H1 (cell line): ENCODE results near the gene BAZ2B. TPM values are rescaled to one million over a fixed set of nuclear protein-coding genes. Genes with fewer than 3 reads are reported as not detected.
A peak's percentile ranks its signal among the peaks of the same experiment; 100 is the strongest.

Source experiments
- CTCF ChIA-PET: fragments of 300-600 bp; sonication (Branson Sonifier 250); formaldehyde crosslinking; loops from one replicate; lab custom pipeline; 2021; ENCODE audit not compliant: partially characterized antibody; lab: Charles Lee
- POLR2A ChIA-PET: fragments of 300-600 bp; sonication (Branson Sonifier 250); formaldehyde crosslinking; loops from one replicate; lab custom pipeline; 2021; ENCODE audit warnings: inconsistent platforms; ENCODE audit not compliant: partially characterized antibody; lab: Charles Lee
- DNase-seq, 2 experiments: peaks; one replicate each; pipeline versions ENCODE4 v3.0.0 to v3.0.0-alpha.2; 2010 to 2022; ENCODE audit warnings: low spot score in 2 of 2, low read depth in 1 of 2, mixed read lengths in 1 of 2
- FAIRE-seq: peaks from 2 replicates; lab custom pipeline; 2011; peaks lifted over from hg19 to GRCh38; lab: Jason Lieb, UNC
- H2AFZ ChIP-seq: 2 replicates; pipeline ENCODE4 v1.8.1; 2012; ENCODE audit warnings: low read length, inconsistent platforms
- H2AK5ac ChIP-seq: 2 replicates; pipeline ENCODE4 v1.6.1; 2013; ENCODE audit warnings: low read depth, low read length
- H2BK120ac ChIP-seq: replicated peaks from 2 replicates; pipeline ENCODE3; 2013; ENCODE audit warnings: low read depth, low read length, inconsistent platforms
- H2BK12ac ChIP-seq: 2 replicates; pipeline ENCODE4 v1.6.1; 2013; ENCODE audit warnings: low read depth, low read length
- H2BK15ac ChIP-seq: 2 replicates; pipeline ENCODE4 v1.6.1; 2013; ENCODE audit warnings: low read length
- H2BK20ac ChIP-seq: 2 replicates; pipeline ENCODE4 v1.6.1; 2013; ENCODE audit warnings: low read length
- H2BK5ac ChIP-seq: 2 replicates; pipeline ENCODE4 v1.6.1; 2013; ENCODE audit warnings: low read depth, low read length
- H3K14ac ChIP-seq: 2 replicates; pipeline ENCODE4 v1.6.1; 2013; ENCODE audit warnings: inconsistent platforms; ENCODE audit not compliant: insufficient read length
- H3K18ac ChIP-seq: 2 replicates; pipeline ENCODE4 v1.6.1; 2013; ENCODE audit warnings: low read length; ENCODE audit errors: extremely low read depth
- H3K23ac ChIP-seq: 2 replicates; pipeline ENCODE4 v1.6.1; 2013; ENCODE audit warnings: inconsistent platforms; ENCODE audit not compliant: insufficient read length
- H3K23me2 ChIP-seq: 2 replicates; pipeline ENCODE4 v1.6.1; 2013; ENCODE audit warnings: low read depth, low read length
- H3K27ac ChIP-seq: 2 replicates; pipeline ENCODE4 v1.6.1; 2011; ENCODE audit warnings: low read depth, low read length, inconsistent platforms
- H3K27me3 ChIP-seq, 4 experiments: replicated peaks in 1 of 4; 1 replicate in 1 of 4; 2 replicates in 3 of 4; pipeline versions ENCODE4 v1.6.1 to v1.8.1; 2011 to 2013; ENCODE audit warnings: low read length in 3 of 4, mild to moderate bottlenecking in 3 of 4, inconsistent platforms in 2 of 4, mixed read lengths in 2 of 4, moderate library complexity in 1 of 4; ENCODE audit not compliant: control insufficient read depth in 3 of 4, insufficient read depth in 3 of 4; ENCODE audit errors: extremely low read depth in 1 of 4
- H3K36me3 ChIP-seq, 4 experiments: 2 replicates each; pipeline versions ENCODE4 v1.6.1 to v1.8.1; 2011 to 2013; ENCODE audit warnings: mild to moderate bottlenecking in 4 of 4, low read length in 3 of 4, moderate library complexity in 2 of 4, control low read depth in 1 of 4, inconsistent platforms in 1 of 4; ENCODE audit not compliant: insufficient read depth in 4 of 4, control insufficient read depth in 2 of 4
- H3K4ac ChIP-seq: replicated peaks from 2 replicates; pipeline ENCODE3; 2013; ENCODE audit warnings: low read length, low read depth, mixed read lengths, inconsistent platforms; ENCODE audit not compliant: insufficient read length
- H3K4me1 ChIP-seq, 4 experiments: replicated peaks in 1 of 4; 1 replicate in 1 of 4; 2 replicates in 3 of 4; pipeline versions ENCODE4 v1.6.1 to v1.8.1; 2011 to 2013; ENCODE audit warnings: low read length in 3 of 4, inconsistent platforms in 2 of 4, mixed read lengths in 1 of 4; ENCODE audit not compliant: insufficient read depth in 4 of 4, control insufficient read depth in 3 of 4
- H3K4me2 ChIP-seq, 2 experiments: 2 replicates each; pipeline versions ENCODE4 v1.6.1 to v1.8.1; 2011 to 2013; ENCODE audit warnings: low read depth in 2 of 2, low read length in 2 of 2, control low read depth in 1 of 2, inconsistent platforms in 1 of 2, mild to moderate bottlenecking in 1 of 2; ENCODE audit not compliant: insufficient read depth in 1 of 2
- H3K4me3 ChIP-seq, 4 experiments: fragments of 200-600, 300-600 bp in 1 of 4; sonication (generic), shearing (Covaris generic), sonication (Bioruptor Twin) in 1 of 4; 2 replicates each; pipeline versions ENCODE4 v1.5.1 to v1.8.1; 2011 to 2016; ENCODE audit warnings: low read length in 4 of 4, low read depth in 3 of 4, control low read depth in 2 of 4, inconsistent platforms in 2 of 4, mild to moderate bottlenecking in 2 of 4, mixed read lengths in 1 of 4, moderate library complexity in 1 of 4; ENCODE audit not compliant: insufficient read depth in 2 of 4; ENCODE audit errors: extremely low read depth in 1 of 4
- H3K56ac ChIP-seq: replicated peaks from 2 replicates; pipeline ENCODE3; 2013; ENCODE audit warnings: low read depth, mild to moderate bottlenecking, mixed read lengths, low read length, inconsistent platforms; ENCODE audit not compliant: insufficient read length
- H3K79me1 ChIP-seq: 2 replicates; pipeline ENCODE4 v1.6.1; 2013; ENCODE audit warnings: low read depth, low read length, control low read depth
- H3K79me2 ChIP-seq, 2 experiments: 2 replicates each; pipeline versions ENCODE4 v1.6.1 to v1.8.1; 2012 to 2013; ENCODE audit warnings: low read length in 2 of 2, mild to moderate bottlenecking in 2 of 2, inconsistent platforms in 1 of 2; ENCODE audit not compliant: insufficient read depth in 2 of 2, control insufficient read depth in 1 of 2
- H3K9ac ChIP-seq, 4 experiments: replicated peaks in 1 of 4; 1 replicate in 1 of 4; 2 replicates in 3 of 4; pipeline versions ENCODE4 v1.6.1 to v1.8.1; 2011 to 2013; ENCODE audit warnings: low read depth in 3 of 4, low read length in 3 of 4, control low read depth in 2 of 4, mild to moderate bottlenecking in 2 of 4, moderate library complexity in 2 of 4, inconsistent platforms in 1 of 4; ENCODE audit errors: extremely low read depth in 1 of 4
- H3K9me3 ChIP-seq, 2 experiments: 2 replicates each; pipeline versions ENCODE4 v1.6.1 to v1.8.1; 2012 to 2013; ENCODE audit warnings: mild to moderate bottlenecking in 2 of 2, moderate library complexity in 2 of 2, control low read depth in 1 of 2, inconsistent platforms in 1 of 2, low read depth in 1 of 2, low read length in 1 of 2, mixed read lengths in 1 of 2; ENCODE audit not compliant: insufficient read depth in 2 of 2
- H4K20me1 ChIP-seq, 2 experiments: replicated peaks in 1 of 2; 2 replicates each; pipeline versions ENCODE3 to v1.8.1; 2011 to 2013; ENCODE audit warnings: inconsistent platforms in 2 of 2, low read length in 2 of 2, mild to moderate bottlenecking in 1 of 2; ENCODE audit not compliant: insufficient read depth in 2 of 2, control insufficient read depth in 1 of 2
- H4K5ac ChIP-seq: 2 replicates; pipeline ENCODE4 v1.6.1; 2013; ENCODE audit warnings: low read length, low read depth, mixed read lengths, inconsistent platforms; ENCODE audit not compliant: insufficient read length
- H4K8ac ChIP-seq: 2 replicates; pipeline ENCODE4 v1.8.0; 2013; ENCODE audit warnings: mild to moderate bottlenecking, moderate library complexity, low read length, inconsistent platforms; ENCODE audit not compliant: insufficient read depth; ENCODE audit errors: extremely low read depth
- H4K91ac ChIP-seq: replicated peaks from 2 replicates; pipeline ENCODE3; 2013; ENCODE audit warnings: low read length, mixed read lengths, inconsistent platforms; ENCODE audit not compliant: insufficient read length
- ASH2L ChIP-seq: fragments of 200-600, 300-600 bp; sonication (generic); IDR thresholded peaks from one replicate; pipeline ENCODE4 v1.7.1; 2017; ENCODE audit warnings: low read length
- RAD21 ChIP-seq, 2 experiments: IDR thresholded peaks in 1 of 2; conservative IDR thresholded peaks in 1 of 2; 2 replicates each; pipeline ENCODE4 v1.6.1; 2011; ENCODE audit warnings: low read depth in 2 of 2, low read length in 2 of 2, improper control_type of control experiment in 1 of 2, inconsistent platforms in 1 of 2, mild to moderate bottlenecking in 1 of 2, moderate library complexity in 1 of 2
- SIRT6 ChIP-seq: IDR thresholded peaks from one replicate; pipeline ENCODE4 v1.7.1; 2012; ENCODE audit warnings: low read length, inconsistent platforms
- WGBS, 2 experiments: shearing (Covaris generic) in 1 of 2; methylation state at CpG; one replicate each; pipeline versions ENCODE4 v1.1.6 to v1.1.7; 2013 to 2015; ENCODE audit warnings: low lambda C conversion rate in 2 of 2, mixed read lengths in 2 of 2, inconsistent platforms in 1 of 2, low coverage in 1 of 2, missing lambda C conversion rate in 1 of 2; ENCODE audit not compliant: insufficient replicate concordance in 2 of 2, insufficient coverage in 1 of 2, insufficient read length in 1 of 2; ENCODE audit errors: extremely low coverage in 1 of 2, missing lambda C conversion rate in 1 of 2; 5-methylcytosine and 5-hydroxymethylcytosine counted together
- polyA plus RNA-seq, 7 experiments: library from polyadenylated mRNA; depleted of rRNA in 3 of 7; stranded (reverse) in 5 of 7; unstranded in 2 of 7; fragments of >200 nt in 5 of 7; fragments of 200-250 nt in 2 of 7; gene quantifications; 1 replicate in 5 of 7; 2 replicates in 1 of 7; 4 replicates in 1 of 7; pipeline versions ENCODE4 v1.2.1 to v1.2.3, GENCODE V29; 2011 to 2013; ENCODE audit warnings: missing spikeins in 2 of 7, mixed read lengths in 2 of 7
- total RNA-seq: library from RNA; stranded (reverse); fragmentation: NEBNext Ultra II Directional; extraction: Animal tissue kit (Norgen Biotek cat#: 25700); gene quantifications from 2 replicates; pipeline ENCODE4 v1.2.1, GENCODE V29; 2021
- TF ChIP-seq, protein P1 (sequence below), 3 experiments: IDR thresholded peaks; 1 replicate in 2 of 3; 2 replicates in 1 of 3; pipeline versions ENCODE4 v1.5.1 to v1.6.1; 2011; ENCODE audit warnings: low read length in 3 of 3, mild to moderate bottlenecking in 3 of 3, inconsistent platforms in 2 of 3, low read depth in 1 of 3, moderate library complexity in 1 of 3; ENCODE audit not compliant: insufficient read depth in 1 of 3; ENCODE audit errors: control extremely low read depth in 1 of 3

Gene BAZ2B
- total and polyA plus RNA-seq, 2 of the 8 experiments (the other 6 are each of a cell fraction or from before 2014, with no cell fraction given) = 15.2 to 46.3 TPM

DNA sequence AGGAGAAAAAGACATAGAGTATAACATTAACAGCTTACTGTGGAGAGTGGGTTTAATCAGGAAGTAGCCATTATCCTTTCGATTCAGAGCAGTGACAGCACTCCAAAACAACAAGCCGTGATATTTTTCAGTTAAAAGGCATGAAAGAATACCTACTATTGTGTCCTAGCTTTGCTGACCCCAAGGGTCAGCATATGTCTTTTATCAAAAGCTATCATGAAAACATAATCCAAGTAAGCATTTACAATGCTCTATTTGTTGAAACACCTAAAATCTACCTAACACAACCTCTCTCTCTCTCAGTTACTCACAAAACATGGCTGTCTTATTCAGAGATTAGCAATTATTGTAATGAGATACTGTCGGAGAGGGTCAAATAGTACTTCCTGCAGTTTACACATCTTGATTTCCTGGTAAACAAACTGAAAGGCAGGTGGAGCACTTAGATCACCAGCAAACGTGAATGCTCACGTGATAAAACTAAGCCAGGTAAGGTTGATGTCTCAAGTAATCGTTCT, 100.0 kb downstream of the BAZ2B start:
- H3K4me2 ChIP-seq = peak overlapping the region in 1 of 2 experiments; percentile 30; a peak in 1 of 4 replicates
- no peak overlapping the region for H2BK15ac ChIP-seq
- DNase-seq (no peak), FAIRE-seq (peak; percentile 71)
- H3K4me1 ChIP-seq = peaks cover 0 to 4% (median 0%) of the 10 kb centered on the region in 4 experiments; a peak in 3 of 7 replicates
- H2BK120ac ChIP-seq = no peak overlapping the region
- no peaks in the 10 kb centered on the region for H3K23me2 ChIP-seq
- H2BK20ac ChIP-seq = no peak overlapping the region
- H2BK12ac ChIP-seq = no peak overlapping the region
- H3K79me2 ChIP-seq = peaks cover 0 to 29% of the 10 kb centered on the region in 2 experiments; a peak in 2 of 4 replicates
- H3K18ac ChIP-seq = no peak overlapping the region
- no peak overlapping the region for H2AK5ac ChIP-seq
- no peak overlapping the region for H3K9ac ChIP-seq
- WGBS, 2 experiments = 45% methylated on average over 6 of the region's 6 CpGs; no CpG with 5 or more reads in 1 of the 2 experiments
- 0 out of 2 replicates have a peak overlapping the region, but pooled peaks have one; percentile 11 for H3K27ac ChIP-seq
- CTCF ChIA-PET = interaction anchor here (0.9 kb wide), 1 partner anchor 24 kb away, joined by 3 read pairs; no protein-coding TSS in a partner anchor
- no peak overlapping the region for H2AFZ ChIP-seq
- H3K23ac ChIP-seq = no peak overlapping the region
- no peak overlapping the region for H2BK5ac ChIP-seq
- H4K20me1 ChIP-seq = no peaks in the 10 kb centered on the region
- no peak overlapping the region for H4K91ac ChIP-seq
- H3K9me3 ChIP-seq = no peaks in the 10 kb centered on the region
- TF ChIP-seq, protein P1, sequence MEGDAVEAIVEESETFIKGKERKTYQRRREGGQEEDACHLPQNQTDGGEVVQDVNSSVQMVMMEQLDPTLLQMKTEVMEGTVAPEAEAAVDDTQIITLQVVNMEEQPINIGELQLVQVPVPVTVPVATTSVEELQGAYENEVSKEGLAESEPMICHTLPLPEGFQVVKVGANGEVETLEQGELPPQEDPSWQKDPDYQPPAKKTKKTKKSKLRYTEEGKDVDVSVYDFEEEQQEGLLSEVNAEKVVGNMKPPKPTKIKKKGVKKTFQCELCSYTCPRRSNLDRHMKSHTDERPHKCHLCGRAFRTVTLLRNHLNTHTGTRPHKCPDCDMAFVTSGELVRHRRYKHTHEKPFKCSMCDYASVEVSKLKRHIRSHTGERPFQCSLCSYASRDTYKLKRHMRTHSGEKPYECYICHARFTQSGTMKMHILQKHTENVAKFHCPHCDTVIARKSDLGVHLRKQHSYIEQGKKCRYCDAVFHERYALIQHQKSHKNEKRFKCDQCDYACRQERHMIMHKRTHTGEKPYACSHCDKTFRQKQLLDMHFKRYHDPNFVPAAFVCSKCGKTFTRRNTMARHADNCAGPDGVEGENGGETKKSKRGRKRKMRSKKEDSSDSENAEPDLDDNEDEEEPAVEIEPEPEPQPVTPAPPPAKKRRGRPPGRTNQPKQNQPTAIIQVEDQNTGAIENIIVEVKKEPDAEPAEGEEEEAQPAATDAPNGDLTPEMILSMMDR (IDR thresholded peaks at IDR 0.05; ENCODE audit: control extremely low read depth in 1 of 3, insufficient read depth in 1 of 3, low read depth in 1 of 3, low read length in 3 of 3) = peak in 1 of 3 experiments; percentile 18; a peak in 1 of 4 replicates
- TF ChIP-seq SIRT6 = no peak
- peak; percentile 39 to 47 for TF ChIP-seq RAD21 (IDR thresholded peaks at IDR 0.05 in 1 of 2, conservative IDR thresholded peaks at IDR 0.05 in 1 of 2; ENCODE audit: low read depth in 2 of 2, low read length in 2 of 2)
- no peak for TF ChIP-seq ASH2L
- H3K36me3 ChIP-seq = no peaks in the 10 kb centered on the region
- no peak overlapping the region for H3K56ac ChIP-seq
- no peaks in the 10 kb centered on the region for H3K79me1 ChIP-seq
- H3K4me3 ChIP-seq = peak overlapping the region in 1 of 4 experiments; percentile 17; a peak in 1 of 8 replicates
- H4K8ac ChIP-seq = no peak overlapping the region
- H3K27me3 ChIP-seq = no peaks in the 10 kb centered on the region
- H3K14ac ChIP-seq = no peak overlapping the region
- no peak overlapping the region for H4K5ac ChIP-seq
- no peak overlapping the region for H3K4ac ChIP-seq
- POLR2A ChIA-PET = interaction anchor here (1.9 kb wide), 1 partner anchor 196 kb away, joined by 5 read pairs; the partner anchor contains the start of gene MARCHF7
